Right atrium auricular region (tissue), 2 donors: ENCODE results near the gene PDE3B. TPM values are rescaled to one million over a fixed set of nuclear protein-coding genes. Genes with fewer than 3 reads are reported as not detected.
A peak's percentile ranks its signal among the peaks of the same experiment; 100 is the strongest.

ENCODE experiments used
- DNase-seq: peaks from one replicate; pipeline ENCODE4 v3.0.0-alpha.2; 2019; ENCODE audit warnings: low spot score
- H3K27ac ChIP-seq, 2 donors: fragments of 200-600 bp; sonication (generic); 1 replicate in 1 of 2; 2 replicates in 1 of 2; pipeline ENCODE4 v1.5.1; 2016 to 2019
- H3K27me3 ChIP-seq, 2 donors: fragments of 200-600 bp; sonication (generic); one replicate each; pipeline versions ENCODE4 v1.5.1 to v1.6.0; 2017 to 2019
- H3K36me3 ChIP-seq: fragments of 200-600 bp; sonication (generic); one replicate; pipeline ENCODE4 v1.5.1; 2016
- H3K4me1 ChIP-seq, 2 donors: fragments of 200-600 bp; sonication (generic); one replicate each; pipeline versions ENCODE4 v1.5.1 to v1.6.0; 2017 to 2019
- H3K4me3 ChIP-seq, 2 donors: fragments of 200-600 bp; sonication (generic); 1 replicate in 1 of 2; 2 replicates in 1 of 2; pipeline ENCODE4 v1.5.1; 2017 to 2019; ENCODE audit warnings: mild to moderate bottlenecking in 1 of 2, moderate library complexity in 1 of 2
- H3K9me3 ChIP-seq, 2 donors: fragments of 200-600 bp; sonication (generic); one replicate each; pipeline ENCODE4 v1.5.1; 2019
- total RNA-seq, 2 donors: library from RNA; depleted of rRNA; stranded (reverse); fragments of >200 nt; gene quantifications; one replicate each; pipeline ENCODE4 v1.1.0, GENCODE V29; 2016
- TF ChIP-seq, protein P1 (sequence below), 2 donors: fragments of 200-600 bp; sonication (generic); IDR thresholded peaks; one replicate each; pipeline ENCODE4 v1.5.1; 2019; ENCODE audit warnings: antibody characterized with exemption in 2 of 2

The PDE3B gene
- total RNA-seq, 2 donors from 2014 or later = 13.9 to 15.3 TPM

DNA sequence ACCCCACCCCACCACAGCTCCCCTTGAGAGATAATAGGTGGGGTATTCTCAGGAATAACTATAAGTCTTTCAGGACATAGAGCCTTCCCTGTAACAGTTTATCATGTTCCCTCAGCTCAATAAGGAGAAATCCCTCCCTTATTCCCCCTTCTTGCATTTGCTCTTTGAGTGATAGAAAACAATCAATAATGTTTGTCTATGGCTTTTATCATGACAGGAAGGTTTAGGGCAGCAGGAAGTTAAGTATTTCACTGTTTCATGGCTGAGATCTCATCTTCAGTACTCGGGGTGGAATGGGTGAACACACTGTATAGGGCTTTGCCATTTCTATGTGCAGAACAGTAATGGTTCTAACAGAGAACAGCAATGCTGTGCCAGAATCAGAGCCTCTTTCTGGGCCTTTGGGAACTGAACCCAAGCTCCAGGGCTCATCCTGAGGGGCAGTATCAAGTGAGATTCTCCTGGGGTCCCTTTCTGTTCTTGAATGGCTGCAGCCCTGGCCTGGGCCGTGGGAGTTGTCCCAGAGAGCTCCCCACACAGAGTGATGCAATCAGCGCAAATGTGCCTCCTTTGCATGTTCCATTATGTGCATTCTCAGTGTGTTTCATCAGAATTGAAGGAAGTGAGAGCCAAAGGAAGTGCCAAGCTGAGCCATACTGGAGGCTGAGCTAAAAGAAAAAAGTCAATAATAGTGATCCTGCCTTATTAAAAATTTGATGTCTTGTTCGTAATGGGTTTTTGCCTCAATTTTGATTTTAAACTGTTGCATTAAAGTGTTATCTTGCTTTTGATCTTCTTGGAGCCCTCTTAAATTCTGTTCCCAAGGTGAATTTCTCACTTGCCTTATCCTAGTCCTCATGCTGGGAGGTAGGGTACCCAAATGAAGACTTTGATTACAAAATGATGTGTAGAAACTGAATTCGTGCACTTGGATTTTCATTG is 251.3 kb downstream of the PDE3B start:
- Histone ChIP-seq H3K4me3 (no peak overlapping the region), H3K27ac (no peak overlapping the region), H3K9me3 (no peaks in the 10 kb centered on the region), H3K36me3 (no peaks in the 10 kb centered on the region), H3K4me1 (peaks cover 0 to 11% of the 10 kb centered on the region in 2 donors), H3K27me3 (no peaks in the 10 kb centered on the region)
- peak; percentile 64 for DNase-seq
- TF ChIP-seq, protein P1, sequence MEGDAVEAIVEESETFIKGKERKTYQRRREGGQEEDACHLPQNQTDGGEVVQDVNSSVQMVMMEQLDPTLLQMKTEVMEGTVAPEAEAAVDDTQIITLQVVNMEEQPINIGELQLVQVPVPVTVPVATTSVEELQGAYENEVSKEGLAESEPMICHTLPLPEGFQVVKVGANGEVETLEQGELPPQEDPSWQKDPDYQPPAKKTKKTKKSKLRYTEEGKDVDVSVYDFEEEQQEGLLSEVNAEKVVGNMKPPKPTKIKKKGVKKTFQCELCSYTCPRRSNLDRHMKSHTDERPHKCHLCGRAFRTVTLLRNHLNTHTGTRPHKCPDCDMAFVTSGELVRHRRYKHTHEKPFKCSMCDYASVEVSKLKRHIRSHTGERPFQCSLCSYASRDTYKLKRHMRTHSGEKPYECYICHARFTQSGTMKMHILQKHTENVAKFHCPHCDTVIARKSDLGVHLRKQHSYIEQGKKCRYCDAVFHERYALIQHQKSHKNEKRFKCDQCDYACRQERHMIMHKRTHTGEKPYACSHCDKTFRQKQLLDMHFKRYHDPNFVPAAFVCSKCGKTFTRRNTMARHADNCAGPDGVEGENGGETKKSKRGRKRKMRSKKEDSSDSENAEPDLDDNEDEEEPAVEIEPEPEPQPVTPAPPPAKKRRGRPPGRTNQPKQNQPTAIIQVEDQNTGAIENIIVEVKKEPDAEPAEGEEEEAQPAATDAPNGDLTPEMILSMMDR (IDR thresholded peaks at IDR 0.05) = no peak

- Histone ChIP-seq H3K4me3 (no peak overlapping the region), H3K9me3 (no peaks in the 10 kb centered on the region), H3K27ac (no peak overlapping the region), H3K36me3 (no peaks in the 10 kb centered on the region), H3K4me1 (no peaks in the 10 kb centered on the region), H3K27me3 (no peaks in the 10 kb centered on the region)
- TF ChIP-seq, protein P1 (IDR thresholded peaks at IDR 0.05) = no peak
- DNase-seq = no peak
These were observed 254.8 kb downstream of the PDE3B start for GRCh38 chr11:14898355-14898754.

DNA sequence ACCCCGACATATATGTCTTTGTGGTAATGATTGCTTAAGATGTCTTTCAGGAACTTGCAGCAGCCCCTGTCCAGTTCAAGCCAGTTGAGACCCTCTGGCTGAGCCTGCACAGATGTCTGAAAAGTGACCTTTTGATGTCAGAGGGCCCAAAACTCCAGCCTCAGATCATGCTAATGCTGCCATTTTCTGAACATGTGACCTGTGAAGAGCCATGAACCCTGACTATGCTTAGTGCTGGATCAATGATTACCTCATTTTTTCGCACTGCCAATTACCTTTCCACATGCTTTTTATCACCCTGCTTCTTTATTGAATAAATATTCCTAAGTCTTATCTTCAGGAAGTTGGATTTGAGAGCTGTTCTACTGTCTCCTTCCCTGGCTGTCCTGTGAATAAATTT is 255.3 kb downstream of the PDE3B start:
- no peak for DNase-seq
- Histone ChIP-seq H3K36me3 (no peaks in the 10 kb centered on the region), H3K27me3 (no peaks in the 10 kb centered on the region), H3K9me3 (no peaks in the 10 kb centered on the region), H3K4me1 (no peaks in the 10 kb centered on the region), H3K4me3 (no peak overlapping the region), H3K27ac (no peak overlapping the region)
- TF ChIP-seq, protein P1 (IDR thresholded peaks at IDR 0.05) = no peak

DNA sequence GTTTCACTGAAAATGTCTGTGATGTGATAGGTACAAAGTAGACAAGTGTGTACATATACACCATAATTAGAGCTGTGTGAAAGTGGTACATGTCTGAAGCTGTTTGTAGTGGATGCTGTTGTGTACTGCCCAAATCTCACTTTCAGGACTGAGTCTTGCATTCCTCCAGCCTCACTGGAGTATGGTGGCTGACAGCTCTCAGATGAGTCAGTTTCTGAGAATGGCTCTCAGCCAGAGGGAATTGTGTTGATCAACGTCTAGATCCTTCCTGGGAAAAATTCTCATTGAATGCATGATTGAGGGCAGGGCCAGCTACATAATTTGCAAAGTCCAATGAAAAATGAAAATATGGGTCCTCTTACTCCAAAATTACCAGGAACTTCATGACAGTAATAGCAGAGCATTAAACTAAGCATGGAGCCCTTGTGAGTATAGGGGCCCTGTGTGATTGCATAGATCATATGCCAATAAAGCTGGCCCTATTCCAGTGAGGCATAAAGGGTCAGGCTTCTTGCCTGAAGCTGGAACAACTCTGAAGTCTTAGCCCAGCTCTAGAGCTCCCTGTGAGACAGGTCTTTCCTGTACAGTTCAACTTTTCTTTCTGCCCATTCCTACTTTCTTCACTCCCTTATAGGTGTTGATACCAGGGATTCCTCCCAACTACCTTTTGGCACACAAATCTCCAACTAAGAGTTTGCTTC is 259.2 kb downstream of the PDE3B start:
- H3K4me1 ChIP-seq = peaks cover 0 to 21% of the 10 kb centered on the region in 2 donors
- no peaks in the 10 kb centered on the region for H3K9me3 ChIP-seq
- H3K36me3 ChIP-seq = no peaks in the 10 kb centered on the region
- H3K27ac ChIP-seq = no peak overlapping the region
- TF ChIP-seq, protein P1 (IDR thresholded peaks at IDR 0.05) = no peak
- no peak overlapping the region for H3K4me3 ChIP-seq
- H3K27me3 ChIP-seq = no peaks in the 10 kb centered on the region
- no peak for DNase-seq

DNA sequence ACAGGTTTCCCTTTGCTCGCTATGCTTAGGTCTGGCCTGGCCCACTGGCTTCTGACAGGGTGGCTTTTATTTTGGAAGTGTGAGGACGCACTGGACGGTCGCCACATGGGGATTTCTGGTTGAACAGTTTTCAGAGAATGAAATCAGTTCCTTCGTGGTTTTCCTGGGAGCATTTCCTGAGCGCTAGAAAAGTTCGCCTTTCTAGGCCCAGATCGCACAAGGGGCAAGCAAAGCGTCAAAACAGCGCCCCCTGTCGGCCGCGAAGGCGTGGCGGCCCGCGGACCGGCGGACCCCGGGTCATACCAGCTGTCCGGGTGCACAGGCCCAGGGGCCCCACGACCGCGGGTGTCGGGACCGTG is 261.1 kb downstream of the PDE3B start:
- H3K4me3 ChIP-seq = peak overlapping the region; percentile 54 to 71
- TF ChIP-seq, protein P1 (IDR thresholded peaks at IDR 0.05) = peak; percentile 91
- no peaks in the 10 kb centered on the region for H3K27me3 ChIP-seq
- peaks cover 0 to 21% of the 10 kb centered on the region in 2 donors for H3K4me1 ChIP-seq
- peak overlapping the region in 1 of 2 donors; percentile 52 for H3K27ac ChIP-seq
- peak; percentile 89 for DNase-seq
- no peaks in the 10 kb centered on the region for H3K9me3 ChIP-seq
- H3K36me3 ChIP-seq = no peaks in the 10 kb centered on the region
